AG04449 (cell line): Measurements from ENCODE around the gene CLK2.

Experiments used
- CTCF ChIA-PET: fragments of 350-600 bp; formaldehyde crosslinking; extraction: SDS; loops from one replicate; lab custom pipeline; 2021; ENCODE audit warnings: antibody characterized with exemption; lab: Yijun Ruan, JAX
- POLR2A ChIA-PET: fragments of 400-600, 350-600 bp; formaldehyde crosslinking; extraction: SDS; loops from one replicate; lab custom pipeline; 2020; ENCODE audit warnings: antibody characterized with exemption, inconsistent platforms; lab: Yijun Ruan, JAX
- DNase-seq: peaks from one replicate; pipeline ENCODE4 v3.0.0-alpha.2; 2010; ENCODE audit warnings: low read depth, low spot score
- H3K4me3 ChIP-seq: 2 replicates; pipeline ENCODE4 v1.5.1; 2011; ENCODE audit warnings: low read depth, mild to moderate bottlenecking, control low read depth, low read length
- TF ChIP-seq, protein P1 (sequence below): IDR thresholded peaks from one replicate; pipeline ENCODE4 v1.5.1; 2011; ENCODE audit warnings: mild to moderate bottlenecking, moderate library complexity, low read length, control low read depth, inconsistent platforms; ENCODE audit not compliant: insufficient read depth; ENCODE audit errors: missing control alignments

The CLK2 gene

DNA sequence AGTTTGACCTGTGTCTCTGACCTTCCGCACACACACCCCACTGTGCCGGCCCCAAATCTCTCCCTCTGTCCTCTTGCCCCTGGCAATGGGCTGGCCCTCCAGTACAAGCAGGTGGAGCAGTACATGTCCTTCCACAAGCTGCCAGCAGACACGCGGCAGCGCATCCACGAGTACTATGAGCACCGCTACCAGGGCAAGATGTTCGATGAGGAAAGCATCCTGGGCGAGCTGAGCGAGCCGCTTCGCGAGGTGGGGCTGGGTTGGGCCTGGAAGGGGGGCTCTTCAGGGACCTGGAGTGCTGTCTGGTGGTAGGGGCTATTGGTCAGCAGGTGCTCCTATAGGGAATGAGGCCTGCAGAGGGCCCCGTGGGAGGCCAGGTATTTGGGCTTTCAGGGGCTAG is 11.8 kb upstream of the CLK2 start:
- ChIA-PET POLR2A (no interaction called here), CTCF (interaction anchor here (0.9 to 1.6 kb wide), 2 partner anchors 8 to 34 kb away, joined by 4 read pairs; partner anchors contain the start of gene HCN3)
- no peak for DNase-seq
- H3K4me3 ChIP-seq, result no peak overlapping the region
- TF ChIP-seq, protein P1, sequence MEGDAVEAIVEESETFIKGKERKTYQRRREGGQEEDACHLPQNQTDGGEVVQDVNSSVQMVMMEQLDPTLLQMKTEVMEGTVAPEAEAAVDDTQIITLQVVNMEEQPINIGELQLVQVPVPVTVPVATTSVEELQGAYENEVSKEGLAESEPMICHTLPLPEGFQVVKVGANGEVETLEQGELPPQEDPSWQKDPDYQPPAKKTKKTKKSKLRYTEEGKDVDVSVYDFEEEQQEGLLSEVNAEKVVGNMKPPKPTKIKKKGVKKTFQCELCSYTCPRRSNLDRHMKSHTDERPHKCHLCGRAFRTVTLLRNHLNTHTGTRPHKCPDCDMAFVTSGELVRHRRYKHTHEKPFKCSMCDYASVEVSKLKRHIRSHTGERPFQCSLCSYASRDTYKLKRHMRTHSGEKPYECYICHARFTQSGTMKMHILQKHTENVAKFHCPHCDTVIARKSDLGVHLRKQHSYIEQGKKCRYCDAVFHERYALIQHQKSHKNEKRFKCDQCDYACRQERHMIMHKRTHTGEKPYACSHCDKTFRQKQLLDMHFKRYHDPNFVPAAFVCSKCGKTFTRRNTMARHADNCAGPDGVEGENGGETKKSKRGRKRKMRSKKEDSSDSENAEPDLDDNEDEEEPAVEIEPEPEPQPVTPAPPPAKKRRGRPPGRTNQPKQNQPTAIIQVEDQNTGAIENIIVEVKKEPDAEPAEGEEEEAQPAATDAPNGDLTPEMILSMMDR, result no peak

DNA sequence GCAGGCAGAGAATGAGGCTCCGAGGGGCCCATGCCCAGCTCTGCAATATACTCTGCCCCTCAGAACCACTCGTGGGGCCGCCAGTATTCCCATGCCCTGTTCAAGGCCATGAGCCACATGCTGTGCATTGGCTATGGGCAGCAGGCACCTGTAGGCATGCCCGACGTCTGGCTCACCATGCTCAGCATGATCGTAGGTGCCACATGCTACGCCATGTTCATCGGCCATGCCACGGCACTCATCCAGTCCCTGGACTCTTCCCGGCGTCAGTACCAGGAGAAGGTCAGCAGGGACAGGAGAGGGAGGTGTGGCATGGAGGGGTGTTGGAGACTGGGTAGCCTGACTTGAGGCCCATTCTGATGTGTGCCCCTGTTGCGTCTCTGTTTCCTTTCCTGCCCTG is 11.2 kb upstream of the CLK2 start:
- TF ChIP-seq, protein P1, result no peak
- ChIA-PET CTCF (interaction anchor here (0.8 kb wide), 1 partner anchor 289 kb away, joined by 3 read pairs; no protein-coding TSS in a partner anchor), POLR2A (no interaction called here)
- H3K4me3 ChIP-seq, result no peak overlapping the region
- DNase-seq, result no peak

DNA sequence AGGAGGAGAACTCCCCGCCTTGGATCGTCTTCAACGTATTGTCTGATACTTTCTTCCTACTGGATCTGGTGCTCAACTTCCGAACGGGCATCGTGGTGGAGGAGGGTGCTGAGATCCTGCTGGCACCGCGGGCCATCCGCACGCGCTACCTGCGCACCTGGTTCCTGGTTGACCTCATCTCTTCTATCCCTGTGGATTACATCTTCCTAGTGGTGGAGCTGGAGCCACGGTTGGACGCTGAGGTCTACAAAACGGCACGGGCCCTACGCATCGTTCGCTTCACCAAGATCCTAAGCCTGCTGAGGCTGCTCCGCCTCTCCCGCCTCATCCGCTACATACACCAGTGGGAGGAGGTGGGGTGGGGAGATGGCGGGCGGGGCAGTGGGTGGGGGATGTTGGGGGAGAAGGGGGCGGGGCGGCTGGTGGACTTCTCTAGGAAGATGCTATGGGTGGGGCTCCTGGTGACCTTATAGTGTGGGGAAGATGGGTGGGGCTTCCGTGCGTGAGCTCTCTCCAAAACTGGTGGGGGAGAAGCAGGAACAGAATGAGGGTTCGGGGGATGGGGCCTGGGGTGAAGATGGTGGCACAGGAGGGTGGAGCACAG is 9.3 kb upstream of the CLK2 start:
- no peak for DNase-seq

DNA sequence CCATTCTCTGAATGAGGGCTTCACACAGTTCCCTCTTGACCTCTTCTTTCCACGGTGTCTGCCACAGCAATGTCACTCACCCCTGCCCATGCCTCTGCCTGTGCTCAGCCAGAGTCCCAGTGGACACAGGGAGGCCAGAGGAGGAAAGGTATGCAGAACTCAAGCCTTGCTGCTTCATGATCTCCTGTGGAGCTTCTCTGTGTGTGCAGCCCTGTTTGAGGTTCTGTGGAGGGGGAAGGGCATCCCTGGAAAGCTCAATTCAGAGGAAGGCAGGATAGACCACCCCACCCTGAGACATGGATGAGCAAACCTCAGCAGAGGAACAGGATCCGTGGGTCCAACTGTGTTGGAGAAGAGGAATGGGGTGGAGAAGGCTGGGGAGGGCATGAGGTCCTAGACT is 6.0 kb upstream of the CLK2 start:
- H3K4me3 ChIP-seq, result no peak overlapping the region
- POLR2A ChIA-PET, result no interaction called here
- TF ChIP-seq, protein P1, result no peak
- DNase-seq, result no peak
- CTCF ChIA-PET, result interaction anchor here (0.9 to 4.5 kb wide), 9 partner anchors 11 to 369 kb away, joined by 3 to 30 read pairs (median 5); partner anchors contain the start of genes FDPS and THBS3

More for the DNA sequence above, 9.3 kb upstream of the CLK2 start:
- POLR2A ChIA-PET, result no interaction called here
- CTCF ChIA-PET, result interaction anchor here (1.3 kb wide), 1 partner anchor 32 kb away, joined by 5 read pairs; no protein-coding TSS in a partner anchor
- H3K4me3 ChIP-seq, result no peak overlapping the region
- TF ChIP-seq, protein P1, result no peak

DNA sequence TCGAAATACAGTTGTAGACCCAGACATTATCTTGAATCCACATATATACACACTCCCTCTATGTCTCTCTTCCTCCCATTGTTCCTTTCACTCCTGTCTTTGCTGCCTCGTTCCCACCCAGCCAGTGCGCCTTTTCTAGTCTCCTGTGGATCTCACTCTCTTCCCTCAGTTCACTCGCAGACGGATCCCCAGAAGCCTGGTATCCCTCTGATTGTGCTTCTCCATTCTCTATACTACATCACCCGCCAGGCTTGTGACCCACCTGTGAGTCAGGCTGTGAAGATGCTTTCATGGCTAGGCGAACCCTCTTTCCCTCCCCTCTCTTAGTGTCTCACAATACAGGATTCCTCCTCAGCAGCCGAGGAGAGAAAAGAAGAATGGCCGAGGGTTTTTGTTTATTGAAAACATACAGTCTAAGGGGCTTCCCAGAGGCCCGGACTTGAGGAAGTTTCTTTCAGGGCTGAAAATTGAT is 5.4 kb upstream of the CLK2 start:
- POLR2A ChIA-PET, result interaction anchor here (1.0 to 1.2 kb wide), 2 partner anchors 17 to 45 kb away, joined by 3 read pairs; partner anchors contain the start of gene SCAMP3
- TF ChIP-seq, protein P1, result no peak
- no peak overlapping the region for H3K4me3 ChIP-seq
- DNase-seq, result no peak
- CTCF ChIA-PET, result interaction anchor here (1.1 to 4.5 kb wide), 9 partner anchors 11 to 370 kb away, joined by 3 to 30 read pairs (median 4); partner anchors contain the start of genes FDPS and THBS3
